ENCODE data around the gene SGSM2.
A peak's percentile ranks its signal among the peaks of the same experiment; 100 is the strongest.

SGSM2 gene

GRCh38 chr17:2398182-2398581 lies 60.9 kb downstream of the SGSM2 start:
- Mint-ChIP-seq H3K36me3 (ENCODE audit: insufficient read depth) (peaks cover 76% of the 10 kb centered on the region), H3K27ac (peak overlapping the region in 1 of 2 donors; percentile 76), H3K4me1 (ENCODE audit: low read depth in 2 of 2) (peaks cover 48 to 51% of the 10 kb centered on the region in 2 donors), H3K9me3 (no peaks in the 10 kb centered on the region), H3K4me3 (peak overlapping the region; percentile 90 to 98), H3K27me3 (no peaks in the 10 kb centered on the region)
- DNase-seq (no peak), ATAC-seq (replicated peaks) (no peak)

- Mint-ChIP-seq H3K27ac (peak overlapping the region; percentile 97 to 99), H3K4me3 (peak overlapping the region; percentile 90 to 98), H3K36me3 (ENCODE audit: insufficient read depth) (peaks cover 71% of the 10 kb centered on the region), H3K9me3 (no peaks in the 10 kb centered on the region), H3K27me3 (no peaks in the 10 kb centered on the region), H3K4me1 (ENCODE audit: low read depth in 2 of 2) (peaks cover 48 to 51% of the 10 kb centered on the region in 2 donors)
- ATAC-seq (replicated peaks) = peak; percentile 6
- peak in 2 of 3 experiments; percentile 44 to 45 for DNase-seq
Measured at GRCh38 chr17:2398655-2399571, 61.6 kb downstream of the SGSM2 start.

DNA sequence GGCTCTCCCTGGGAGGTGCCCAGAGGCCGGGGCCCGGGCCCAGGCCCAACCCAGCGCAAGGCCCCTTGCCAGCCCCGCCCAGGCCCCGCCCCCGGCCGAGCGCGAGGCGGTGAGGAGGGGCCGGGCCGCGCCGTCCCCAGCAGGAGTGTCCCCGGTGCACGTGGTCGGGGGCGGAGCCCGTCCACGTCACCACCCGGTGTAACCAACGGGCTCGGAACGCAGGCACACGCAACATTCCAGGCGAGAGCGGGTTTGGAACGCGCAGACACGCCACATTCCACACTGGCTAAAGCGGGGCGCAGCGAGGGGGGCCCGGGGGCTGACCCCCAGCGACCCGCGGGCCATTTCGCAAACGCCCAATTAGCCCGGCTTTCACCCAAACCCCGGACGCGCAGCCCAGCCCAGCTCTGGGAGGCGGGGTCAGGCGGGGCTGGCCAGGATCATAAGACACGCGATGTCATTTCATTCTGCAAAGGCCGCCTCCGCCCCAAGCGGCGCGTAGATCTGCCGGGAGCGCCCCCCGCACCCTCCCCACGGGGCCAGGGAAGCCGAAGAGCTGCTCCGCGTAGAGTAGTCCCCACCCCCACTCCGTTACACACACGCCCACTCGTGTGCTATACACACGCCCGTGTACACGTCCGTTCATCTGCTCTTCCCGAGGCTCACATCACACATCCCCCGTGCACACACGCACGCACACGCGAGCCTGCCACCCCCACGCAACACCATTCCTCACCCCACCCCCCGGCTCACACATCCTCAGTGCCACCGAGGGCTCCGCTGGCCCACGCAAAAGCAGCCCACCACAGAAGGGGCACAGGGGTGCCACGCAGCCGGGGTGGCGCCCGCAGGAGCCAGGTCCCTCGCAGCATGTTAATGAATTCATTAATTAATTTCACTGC lies 62.5 kb downstream of the SGSM2 start:
- Mint-ChIP-seq H3K36me3 (ENCODE audit: insufficient read depth) (peaks cover 62% of the 10 kb centered on the region), H3K27ac (peak overlapping the region; percentile 97 to 99), H3K4me3 (peak overlapping the region; percentile 90 to 98), H3K9me3 (no peaks in the 10 kb centered on the region), H3K4me1 (ENCODE audit: low read depth in 2 of 2) (peaks cover 43% of the 10 kb centered on the region in 2 donors), H3K27me3 (no peaks in the 10 kb centered on the region)
- peak; percentile 51 for ATAC-seq (replicated peaks)
- DNase-seq = peak; percentile 87 to 91 (median 88)

DNA sequence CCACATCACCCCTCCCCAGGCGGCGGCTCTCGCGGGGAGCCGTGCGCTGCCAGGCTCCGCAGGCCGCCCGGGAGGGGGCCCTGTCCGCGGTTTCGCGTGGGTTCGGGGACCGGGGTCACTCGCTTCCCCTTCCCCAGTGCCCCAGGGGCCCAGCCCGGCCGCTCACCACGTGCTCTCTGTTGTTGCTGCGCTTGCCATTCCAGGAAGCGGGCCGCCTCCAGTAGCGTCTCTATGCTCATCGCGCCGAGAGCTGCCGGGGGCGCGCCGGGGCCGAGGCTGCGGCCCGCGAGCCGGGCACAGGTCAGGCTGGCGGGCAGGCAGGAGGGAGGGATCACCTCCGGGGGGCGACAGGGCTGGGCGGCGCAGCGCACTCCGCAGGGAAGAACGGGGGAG lies 63.2 kb downstream of the SGSM2 start:
- H3K4me1 Mint-ChIP-seq (ENCODE audit: low read depth in 2 of 2) = peaks cover 39 to 41% of the 10 kb centered on the region in 2 donors
- no peak for ATAC-seq (replicated peaks)
- peak overlapping the region; percentile 90 to 98 for H3K4me3 Mint-ChIP-seq
- DNase-seq = peak; percentile 43 to 57 (median 54)
- peak overlapping the region; percentile 97 to 99 for H3K27ac Mint-ChIP-seq
- no peaks in the 10 kb centered on the region for H3K27me3 Mint-ChIP-seq
- H3K9me3 Mint-ChIP-seq = no peaks in the 10 kb centered on the region
- H3K36me3 Mint-ChIP-seq (ENCODE audit: insufficient read depth) = peaks cover 55% of the 10 kb centered on the region

DNA sequence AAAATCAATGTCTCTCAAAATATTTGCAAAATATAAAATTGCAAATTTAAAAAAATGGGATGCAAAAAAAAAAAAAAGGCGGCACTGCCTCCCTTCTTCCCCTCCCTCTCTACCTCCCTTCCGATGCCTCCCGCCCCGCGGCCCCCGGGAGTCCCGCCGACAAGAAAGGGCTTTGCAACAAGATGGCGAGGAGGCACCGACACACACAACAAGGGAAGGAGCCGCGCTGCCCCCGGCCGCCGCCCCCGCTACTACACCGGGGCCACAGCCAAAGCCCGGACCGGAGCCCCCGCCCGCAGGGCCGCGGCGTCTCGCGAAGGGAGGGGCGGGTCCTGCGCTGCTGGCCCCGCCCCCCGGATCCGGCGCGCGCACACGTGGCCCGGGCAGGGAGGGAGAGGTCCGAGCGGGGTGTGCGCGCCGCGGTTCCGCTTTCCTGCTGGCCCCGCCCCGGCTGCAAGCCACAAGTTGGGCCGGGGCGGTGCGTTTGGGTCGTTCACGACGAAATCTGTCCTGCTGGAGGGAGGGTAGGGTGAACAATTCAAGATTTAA lies 63.6 kb downstream of the SGSM2 start, which contains the start of gene MNT:
TSS of gene MNT (minus strand) at position 184 of the 549 bp plus-strand sequence. CDS start 348 bp downstream, outside the sequence.
- peak; percentile 47 for ATAC-seq (replicated peaks)
- peaks cover 51% of the 10 kb centered on the region for H3K36me3 Mint-ChIP-seq (ENCODE audit: insufficient read depth)
- H3K27ac Mint-ChIP-seq = peak within 1 kb of the TSS; percentile 97 to 99
- DNase-seq = peak; percentile 91 to 94 (median 92)
- H3K9me3 Mint-ChIP-seq = no peaks in the 10 kb centered on the region
- peak within 1 kb of the TSS; percentile 90 to 98 for H3K4me3 Mint-ChIP-seq
- H3K27me3 Mint-ChIP-seq = no peaks in the 10 kb centered on the region
- H3K4me1 Mint-ChIP-seq (ENCODE audit: low read depth in 2 of 2) = peaks cover 36 to 41% of the 10 kb centered on the region in 2 donors

GRCh38 chr17:2401426-2402221 lies 64.3 kb downstream of the SGSM2 start:
- peak; percentile 56 for ATAC-seq (replicated peaks)
- Mint-ChIP-seq H3K36me3 (ENCODE audit: insufficient read depth) (peaks cover 50% of the 10 kb centered on the region), H3K9me3 (no peaks in the 10 kb centered on the region), H3K4me3 (peak overlapping the region; percentile 90 to 98), H3K4me1 (ENCODE audit: low read depth in 2 of 2) (peaks cover 30 to 40% of the 10 kb centered on the region in 2 donors), H3K27me3 (no peaks in the 10 kb centered on the region), H3K27ac (peak overlapping the region; percentile 97 to 99)
- DNase-seq = peak; percentile 99

DNA sequence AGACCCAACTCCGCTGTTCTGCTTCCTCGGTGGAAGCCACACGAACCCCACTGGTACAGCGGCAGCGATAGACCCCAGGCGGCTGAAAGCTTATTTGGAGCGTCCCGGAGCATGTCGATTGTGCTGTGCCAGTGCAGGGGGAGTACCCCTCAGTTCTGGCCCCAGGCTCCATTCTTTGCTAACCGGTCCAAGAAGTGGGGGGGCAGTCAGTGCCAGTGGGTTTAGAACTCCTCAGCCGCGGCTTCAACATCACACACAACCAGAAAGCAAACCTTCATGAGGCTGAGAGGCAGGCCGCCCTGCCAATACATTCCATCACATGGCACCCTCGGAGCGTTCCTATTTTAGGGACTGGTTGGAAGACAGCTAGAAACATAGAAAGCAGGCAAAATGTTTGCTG lies 65.2 kb downstream of the SGSM2 start:
- Mint-ChIP-seq H3K27me3 (no peaks in the 10 kb centered on the region), H3K4me1 (ENCODE audit: low read depth in 2 of 2) (peaks cover 24 to 39% of the 10 kb centered on the region in 2 donors), H3K36me3 (ENCODE audit: insufficient read depth) (peaks cover 51% of the 10 kb centered on the region), H3K9me3 (no peaks in the 10 kb centered on the region), H3K4me3 (peak overlapping the region; percentile 90 to 98), H3K27ac (peak overlapping the region; percentile 97 to 99)
- DNase-seq (no peak), ATAC-seq (replicated peaks) (no peak)

GRCh38 chr17:2403044-2403443 lies 65.7 kb downstream of the SGSM2 start:
- no peak for ATAC-seq (replicated peaks)
- H3K36me3 Mint-ChIP-seq (ENCODE audit: insufficient read depth) = peaks cover 46% of the 10 kb centered on the region
- H3K4me1 Mint-ChIP-seq (ENCODE audit: low read depth in 2 of 2) = peaks cover 19 to 37% of the 10 kb centered on the region in 2 donors
- no peaks in the 10 kb centered on the region for H3K9me3 Mint-ChIP-seq
- H3K27me3 Mint-ChIP-seq = no peaks in the 10 kb centered on the region
- peak overlapping the region in 1 of 2 donors; percentile 99 for H3K27ac Mint-ChIP-seq
- H3K4me3 Mint-ChIP-seq = peak overlapping the region; percentile 90 to 98
- no peak for DNase-seq

DNA sequence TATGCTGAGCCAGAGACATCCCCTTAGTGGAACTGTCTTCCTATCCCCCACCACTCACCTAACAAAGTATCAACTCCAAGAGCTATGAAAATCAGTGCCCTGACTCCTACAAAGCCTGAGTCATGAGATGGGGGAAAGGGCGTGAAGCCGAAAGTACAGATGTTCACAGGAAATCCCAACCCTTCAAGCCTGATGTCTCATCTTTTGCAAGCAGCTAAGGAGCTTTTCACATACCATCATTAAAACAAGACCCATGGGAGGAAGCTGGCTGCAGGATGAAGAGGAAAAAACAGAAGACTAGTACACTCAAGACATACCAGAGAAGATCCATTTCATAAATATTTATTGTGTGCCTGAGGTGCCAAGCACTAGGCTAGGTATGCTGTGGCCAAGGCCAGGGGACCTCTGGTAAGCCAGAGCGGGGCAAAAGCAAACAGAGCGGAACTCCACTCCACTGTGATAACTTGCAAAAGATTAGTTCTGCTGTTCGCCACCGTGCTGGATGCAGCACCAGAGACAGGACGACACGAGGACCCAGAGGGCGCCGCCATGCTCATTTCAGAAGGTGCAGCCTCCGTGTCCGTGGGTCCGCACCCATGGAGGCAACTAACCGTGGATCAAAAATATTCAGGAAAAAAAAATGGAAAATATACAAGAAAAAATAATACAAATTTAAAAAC lies 68.1 kb downstream of the SGSM2 start:
- Mint-ChIP-seq H3K4me3 (no peak overlapping the region), H3K4me1 (ENCODE audit: low read depth in 2 of 2) (peaks cover 5 to 20% of the 10 kb centered on the region in 2 donors), H3K27me3 (no peaks in the 10 kb centered on the region), H3K27ac (no peak overlapping the region), H3K9me3 (no peaks in the 10 kb centered on the region), H3K36me3 (ENCODE audit: insufficient read depth) (peaks cover 24% of the 10 kb centered on the region)
- no peak for ATAC-seq (replicated peaks)
- DNase-seq = no peak

- Mint-ChIP-seq H3K4me1 (ENCODE audit: low read depth in 2 of 2) (peaks cover 5 to 18% of the 10 kb centered on the region in 2 donors), H3K4me3 (no peak overlapping the region), H3K27me3 (no peaks in the 10 kb centered on the region), H3K9me3 (no peaks in the 10 kb centered on the region), H3K27ac (peak overlapping the region in 1 of 2 donors; percentile 83), H3K36me3 (ENCODE audit: insufficient read depth) (peaks cover 16% of the 10 kb centered on the region)
- DNase-seq (no peak), ATAC-seq (replicated peaks) (no peak)
Measured at GRCh38 chr17:2406271-2406902, 69.1 kb downstream of the SGSM2 start.

DNA sequence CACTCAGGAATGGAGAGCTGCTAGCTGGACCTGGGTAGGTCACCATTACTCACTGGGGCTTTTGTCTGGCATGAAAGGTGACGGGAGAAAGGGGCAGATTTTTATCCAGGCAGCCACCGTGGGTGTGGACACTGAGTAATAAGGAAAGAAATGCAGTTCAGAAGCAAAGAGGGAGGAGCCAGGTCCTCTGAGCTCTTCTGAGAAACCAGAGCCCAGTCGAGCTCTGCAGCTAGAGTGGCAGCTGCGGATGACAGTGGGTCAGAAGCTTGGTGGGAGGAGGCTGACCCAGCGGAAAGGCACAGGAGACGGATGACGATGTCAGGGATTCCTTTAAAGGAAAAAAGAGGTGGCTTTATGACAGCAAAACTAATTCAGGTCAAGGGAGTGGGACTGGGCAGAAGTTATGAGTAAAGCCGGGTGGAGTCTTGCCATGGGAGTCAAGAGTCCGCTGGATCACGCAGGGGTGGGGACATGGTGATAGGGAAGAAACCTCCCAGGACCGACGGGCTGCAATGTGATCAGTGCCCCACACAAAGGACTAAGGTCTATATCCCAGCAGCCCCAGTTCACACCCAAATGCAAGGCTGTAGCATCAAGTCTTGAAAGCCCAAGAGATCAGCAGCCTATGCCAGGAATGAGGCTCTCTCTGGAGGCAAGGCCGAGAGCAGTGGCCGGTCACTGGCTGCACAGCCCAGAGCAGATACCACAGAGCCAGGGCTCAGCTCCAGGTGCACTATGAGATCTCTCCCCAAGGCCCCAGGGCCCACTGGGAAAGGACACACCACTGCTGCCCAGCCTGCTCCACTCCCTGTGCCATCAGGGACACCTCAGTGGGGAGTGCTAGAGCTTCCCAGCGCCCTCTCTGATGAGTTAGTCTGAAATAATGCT lies 69.8 kb downstream of the SGSM2 start:
- Mint-ChIP-seq H3K9me3 (no peaks in the 10 kb centered on the region), H3K4me3 (no peak overlapping the region)

More for the DNA sequence above, 69.8 kb downstream of the SGSM2 start:
- DNase-seq (no peak), ATAC-seq (replicated peaks) (no peak)
- Mint-ChIP-seq H3K36me3 (ENCODE audit: insufficient read depth) (peaks cover 9% of the 10 kb centered on the region), H3K27me3 (no peaks in the 10 kb centered on the region), H3K4me1 (ENCODE audit: low read depth in 2 of 2) (peaks cover 5 to 12% of the 10 kb centered on the region in 2 donors), H3K27ac (peak overlapping the region; percentile 27 to 83)
